ENCODE measurements around the gene G3BP1. TPM values are rescaled to one million over a fixed set of nuclear protein-coding genes. Genes with fewer than 3 reads are reported as not detected.

G3BP1 gene
- total RNA-seq, 1 donor from 2014 or later = 317 TPM

GRCh38 chr5:151799407-151799806 lies 27.7 kb downstream of the G3BP1 start:
- Mint-ChIP-seq H3K36me3 (ENCODE audit: low read depth) (peaks cover 37% of the 10 kb centered on the region), H3K4me1 (no peaks in the 10 kb centered on the region), H3K4me3 (no peak overlapping the region), H3K27ac (ENCODE audit: unreplicated experiment) (no peak overlapping the region), H3K9me3 (no peaks in the 10 kb centered on the region), H3K27me3 (ENCODE audit: low read depth) (no peaks in the 10 kb centered on the region)
- no peak for TF ChIP-seq CTCF (conservative IDR thresholded peaks at IDR 0.05)
- no peak for DNase-seq (ENCODE audit: low read depth, low spot score)

- no peak overlapping the region for H3K27ac Mint-ChIP-seq (ENCODE audit: unreplicated experiment)
- no peaks in the 10 kb centered on the region for H3K4me1 Mint-ChIP-seq
- DNase-seq (ENCODE audit: low read depth, low spot score) = no peak
- H3K9me3 Mint-ChIP-seq = no peaks in the 10 kb centered on the region
- H3K4me3 Mint-ChIP-seq = no peak overlapping the region
- peaks cover 41% of the 10 kb centered on the region for H3K36me3 Mint-ChIP-seq (ENCODE audit: low read depth)
- no peaks in the 10 kb centered on the region for H3K27me3 Mint-ChIP-seq (ENCODE audit: low read depth)
- TF ChIP-seq CTCF (conservative IDR thresholded peaks at IDR 0.05) = no peak
Observed at GRCh38 chr5:151800532-151800931, 28.8 kb downstream of the G3BP1 start.

GRCh38 chr5:151805414-151806223 lies 33.9 kb downstream of the G3BP1 start:
- H3K4me3 Mint-ChIP-seq = no peak overlapping the region
- no peaks in the 10 kb centered on the region for H3K9me3 Mint-ChIP-seq
- H3K27ac Mint-ChIP-seq (ENCODE audit: unreplicated experiment) = no peak overlapping the region
- H3K4me1 Mint-ChIP-seq = no peaks in the 10 kb centered on the region
- no peak for TF ChIP-seq CTCF (conservative IDR thresholded peaks at IDR 0.05)
- no peaks in the 10 kb centered on the region for H3K27me3 Mint-ChIP-seq (ENCODE audit: low read depth)
- DNase-seq (ENCODE audit: low read depth, low spot score) = no peak
- peaks cover 52% of the 10 kb centered on the region for H3K36me3 Mint-ChIP-seq (ENCODE audit: low read depth)

- peaks cover 3% of the 10 kb centered on the region for H3K9me3 Mint-ChIP-seq
- TF ChIP-seq CTCF (conservative IDR thresholded peaks at IDR 0.05) = no peak
- H3K36me3 Mint-ChIP-seq (ENCODE audit: low read depth) = peaks cover 52% of the 10 kb centered on the region
- no peak for DNase-seq (ENCODE audit: low read depth, low spot score)
- H3K4me1 Mint-ChIP-seq = no peaks in the 10 kb centered on the region
- no peaks in the 10 kb centered on the region for H3K27me3 Mint-ChIP-seq (ENCODE audit: low read depth)
- no peak overlapping the region for H3K4me3 Mint-ChIP-seq
- no peak overlapping the region for H3K27ac Mint-ChIP-seq (ENCODE audit: unreplicated experiment)
Observed at GRCh38 chr5:151808451-151809169, 36.9 kb downstream of the G3BP1 start.

GRCh38 chr5:151810449-151810848 lies 38.7 kb downstream of the G3BP1 start:
- H3K36me3 Mint-ChIP-seq (ENCODE audit: low read depth) = peaks cover 41% of the 10 kb centered on the region
- no peak for TF ChIP-seq CTCF (conservative IDR thresholded peaks at IDR 0.05)

More at GRCh38 chr5:151810449-151810848, 38.7 kb downstream of the G3BP1 start:
- H3K27me3 Mint-ChIP-seq (ENCODE audit: low read depth) = no peaks in the 10 kb centered on the region
- peaks cover 3% of the 10 kb centered on the region for H3K9me3 Mint-ChIP-seq
- H3K27ac Mint-ChIP-seq (ENCODE audit: unreplicated experiment) = no peak overlapping the region
- H3K4me1 Mint-ChIP-seq = no peaks in the 10 kb centered on the region
- no peak for DNase-seq (ENCODE audit: low read depth, low spot score)
- H3K4me3 Mint-ChIP-seq = no peak overlapping the region
